ENCODE measurements around the gene VSX1.

VSX1 gene

DNA sequence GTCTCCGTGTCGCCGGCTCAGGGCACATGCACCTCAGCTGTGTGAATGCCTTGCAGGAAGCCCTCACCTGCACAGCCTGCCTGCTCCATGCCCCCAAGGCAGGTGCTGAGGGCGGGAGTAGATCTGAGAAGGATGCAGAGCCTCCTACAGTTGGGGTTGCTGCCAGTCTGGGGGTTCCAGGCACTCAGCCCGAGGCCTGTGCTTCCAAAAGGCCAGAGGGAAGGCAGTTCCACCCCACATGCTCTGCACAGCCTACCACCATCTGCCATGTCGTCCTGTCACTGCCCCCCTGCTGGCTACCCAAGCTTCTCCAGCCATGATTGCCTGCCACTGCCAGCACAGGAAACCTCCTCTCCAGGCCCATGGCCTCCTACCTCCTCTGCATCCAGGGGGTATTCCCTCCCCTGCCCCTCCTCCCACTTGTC, 43.3 kb downstream of the VSX1 start:
- no peak for DNase-seq

DNA sequence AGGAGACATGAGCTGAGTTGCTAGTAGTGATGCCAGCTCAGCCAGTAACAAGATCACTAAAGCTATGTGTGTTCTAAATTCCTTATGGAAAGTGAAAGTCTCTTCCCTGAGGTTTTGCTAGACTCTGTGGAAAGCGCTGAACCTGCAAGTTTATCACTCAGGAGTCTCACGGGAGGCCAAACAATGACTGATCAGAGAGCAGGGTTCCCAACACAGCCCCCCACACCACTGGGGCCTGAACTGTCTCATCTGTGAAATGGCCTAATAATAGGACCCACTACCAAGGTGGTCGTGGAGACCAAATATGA, 43.9 kb downstream of the VSX1 start:
- no peak for DNase-seq

- DNase-seq, result no peak
Measured at GRCh38 chr20:25037288-25038102, 44.4 kb downstream of the VSX1 start.

DNA sequence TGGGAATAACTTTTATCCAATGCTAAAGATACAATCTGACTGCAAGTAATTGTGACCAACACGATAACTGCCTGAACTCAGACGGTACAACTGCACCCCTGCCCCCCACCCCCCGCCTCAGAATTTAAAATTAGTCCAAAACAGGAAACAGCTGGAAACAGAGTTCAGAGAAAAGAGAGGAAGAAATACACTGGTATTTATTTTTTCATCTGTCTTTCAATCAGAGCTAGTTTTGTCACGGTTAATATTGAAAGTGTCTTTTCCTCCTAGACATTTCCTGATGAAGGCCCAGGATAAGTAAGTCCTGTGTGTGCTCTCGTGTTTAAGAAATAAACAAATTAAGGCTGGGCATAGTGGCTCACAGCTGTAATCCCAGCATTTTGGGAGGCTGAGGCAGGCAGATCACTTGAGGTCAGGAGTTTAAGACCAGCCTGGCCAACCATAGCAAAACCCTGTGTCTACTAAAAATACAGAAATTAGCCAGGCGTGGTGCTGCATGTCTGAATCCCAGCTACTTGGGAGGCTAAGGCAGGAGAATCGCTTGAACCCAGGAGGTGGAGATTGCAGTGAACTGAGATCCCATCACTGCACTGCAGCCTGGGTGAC, 45.5 kb downstream of the VSX1 start:
- no peak for DNase-seq

GRCh38 chr20:25035921-25036320, 46.0 kb downstream of the VSX1 start:
- DNase-seq, result no peak

DNA sequence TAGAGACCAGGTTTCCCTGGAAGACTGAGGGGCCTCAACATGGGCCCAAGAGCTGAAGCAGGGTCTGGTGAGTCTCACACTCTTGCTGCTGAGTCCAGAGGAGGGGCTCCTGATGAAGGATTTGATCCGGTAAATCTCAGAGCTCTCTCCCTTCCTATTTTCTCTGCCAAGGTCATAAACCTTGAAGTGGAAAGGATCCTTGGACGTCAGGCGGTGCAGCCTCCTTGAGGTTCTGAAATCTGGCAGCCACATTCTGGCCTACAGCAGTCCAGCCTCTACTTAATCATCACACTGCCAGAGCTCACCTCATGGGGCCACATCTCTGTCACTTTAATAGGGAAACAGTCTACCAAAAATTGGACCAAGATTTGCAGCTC, 48.0 kb downstream of the VSX1 start:
- DNase-seq, result no peak

GRCh38 chr20:25033265-25033923, 48.5 kb downstream of the VSX1 start:
- DNase-seq, result no peak

GRCh38 chr20:25032478-25033264, 49.3 kb downstream of the VSX1 start:
- DNase-seq, result no peak

DNA sequence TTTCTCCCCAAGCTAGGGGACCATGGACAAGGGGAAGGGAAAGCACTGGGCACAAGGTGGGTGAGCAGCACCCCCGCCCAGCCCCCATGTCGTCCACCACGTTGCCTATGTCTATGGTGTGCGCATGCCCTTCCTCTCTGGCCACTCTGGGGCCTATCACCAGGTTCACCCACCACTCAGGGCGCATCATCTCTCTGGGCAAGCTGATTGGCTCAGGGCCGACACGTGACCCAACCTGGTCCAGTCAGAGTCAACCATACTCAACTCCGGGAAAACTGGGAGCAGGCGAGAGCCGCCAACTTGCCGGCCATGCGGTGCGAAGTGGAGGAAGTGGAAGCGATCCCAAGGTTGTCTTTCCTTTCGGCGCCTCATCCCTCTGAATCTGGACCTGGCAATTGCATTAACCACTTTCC, 49.9 kb downstream of the VSX1 start:
- no peak for DNase-seq

DNA sequence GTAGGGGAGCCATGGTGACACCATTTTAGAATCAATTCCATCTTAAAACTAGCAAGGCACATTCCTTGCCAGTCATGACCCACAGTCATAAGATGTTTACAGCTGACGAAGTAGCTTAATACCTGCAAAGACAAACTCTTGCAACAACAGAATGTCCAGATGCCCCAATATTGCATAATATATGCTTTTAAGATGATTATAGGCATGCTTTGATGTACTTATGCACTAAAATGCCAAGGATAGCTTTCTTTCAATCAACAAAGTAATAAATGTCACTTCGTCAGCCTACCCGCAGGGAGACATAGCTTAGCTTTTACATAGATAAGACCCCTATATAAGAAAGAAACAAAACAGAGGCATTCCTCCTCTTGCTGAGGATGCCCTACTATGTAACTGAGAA, 50.7 kb downstream of the VSX1 start:
- no peak for DNase-seq

DNA sequence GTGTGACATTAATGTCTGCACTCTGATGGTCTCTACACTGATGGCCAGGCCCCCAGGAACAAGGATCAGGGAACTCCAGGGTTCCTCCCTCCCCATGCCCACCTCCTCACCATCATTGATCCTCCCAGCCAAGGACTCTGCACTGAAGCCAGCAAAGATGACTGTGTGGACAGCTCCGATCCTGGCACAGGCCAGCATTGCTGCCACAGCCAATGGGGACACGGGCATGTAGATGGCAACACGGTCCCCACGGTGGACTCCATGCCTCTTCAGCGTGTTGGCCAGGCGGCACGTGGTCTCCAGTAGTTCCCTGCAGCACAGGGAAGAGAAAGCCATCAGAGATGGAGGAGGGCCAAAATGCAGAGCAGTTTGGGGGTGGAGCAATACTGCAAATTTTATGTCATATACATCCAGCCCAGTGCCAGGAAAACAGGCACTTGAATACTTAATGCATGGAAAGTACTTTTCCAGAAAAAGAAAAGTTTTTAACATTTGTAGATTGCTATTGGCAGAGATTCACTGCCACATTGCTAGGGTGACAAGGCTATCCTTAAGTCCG, 51.2 kb downstream of the VSX1 start:
- no peak for DNase-seq

- DNase-seq, result no peak
Measured at GRCh38 chr20:25030007-25030648, 51.8 kb downstream of the VSX1 start.

- no peak for DNase-seq
Measured at GRCh38 chr20:25025986-25026605, 55.8 kb downstream of the VSX1 start.

All from NCI-H446 treated with DMSO at 0.1 percent for 48 hours (cell line).